ENCODE data around the gene GNAI1.

The GNAI1 gene

DNA sequence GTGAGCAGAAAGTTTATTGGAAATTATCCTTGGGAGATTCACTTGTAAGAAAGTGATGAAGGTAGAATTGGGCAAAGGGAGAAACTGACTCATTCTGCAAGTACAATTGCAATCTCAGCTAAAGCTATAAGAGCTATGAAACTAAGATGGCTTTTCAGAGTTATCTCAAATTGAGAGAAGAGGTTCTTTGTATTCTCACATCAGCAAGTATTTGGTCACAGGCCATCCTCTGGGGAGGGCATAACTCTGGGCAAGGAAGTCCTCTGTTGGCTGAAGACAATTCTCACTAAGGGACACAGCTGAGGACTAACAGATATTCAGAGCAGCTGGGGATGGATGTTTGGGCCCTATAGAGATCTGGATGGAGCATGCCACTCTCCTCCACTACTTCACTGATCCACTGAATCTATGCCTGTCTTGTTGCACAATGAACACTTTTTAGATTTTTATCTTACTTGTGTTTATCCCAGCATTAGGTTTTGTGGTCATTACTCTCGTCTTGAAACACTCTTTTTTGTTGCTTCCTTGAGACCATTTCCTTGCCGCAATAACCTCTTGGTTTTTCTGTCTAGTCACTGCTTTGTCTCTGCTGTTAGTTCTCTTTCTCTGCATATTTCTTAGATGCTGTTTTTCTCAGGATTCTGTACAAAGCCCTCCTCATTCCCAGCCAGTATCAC, 115.1 kb downstream of the GNAI1 start:
- H3K4me3 ChIP-seq (ENCODE audit: low read length in 2 of 2), result no peak overlapping the region
- H3K4me1 ChIP-seq (ENCODE audit: control insufficient read depth, insufficient read depth, low read length), result no peaks in the 10 kb centered on the region
- no peak overlapping the region for H3K27ac ChIP-seq (ENCODE audit: low read length)
- no peak overlapping the region for H3K9ac ChIP-seq (ENCODE audit: low read length in 2 of 2)
- no peaks in the 10 kb centered on the region for H3K9me3 ChIP-seq (ENCODE audit: control insufficient read depth in 2 of 2, low read length in 2 of 2)
- H3K36me3 ChIP-seq (ENCODE audit: control insufficient read depth in 2 of 2, insufficient read depth in 2 of 2, low read length in 2 of 2), result no peaks in the 10 kb centered on the region
- H3K27me3 ChIP-seq (ENCODE audit: control insufficient read depth in 1 of 2, insufficient read depth in 2 of 2, low read length in 2 of 2), result no peaks in the 10 kb centered on the region

DNA sequence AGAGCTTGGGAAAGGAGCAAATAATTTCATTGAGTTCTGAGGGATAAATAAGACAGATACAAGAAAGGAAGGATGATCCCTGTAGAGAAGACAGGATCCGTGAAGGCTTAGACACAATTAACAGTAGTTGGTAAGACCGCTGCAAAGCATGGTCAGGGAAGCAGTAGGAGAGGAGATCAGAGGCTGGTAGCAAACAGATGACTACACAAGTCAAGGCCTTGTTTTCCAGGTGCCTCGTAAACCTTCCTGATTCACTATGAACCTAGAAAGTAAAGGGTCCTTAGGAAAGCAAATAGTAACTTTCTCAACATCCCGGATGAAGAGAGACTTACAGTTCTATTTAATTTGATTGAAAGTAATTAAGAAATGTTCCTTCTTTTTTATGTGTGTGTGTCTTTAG, 118.6 kb downstream of the GNAI1 start:
- no peak overlapping the region for H3K27ac ChIP-seq (ENCODE audit: low read length)
- no peaks in the 10 kb centered on the region for H3K4me1 ChIP-seq (ENCODE audit: control insufficient read depth, insufficient read depth, low read length)
- H3K9ac ChIP-seq (ENCODE audit: low read length in 2 of 2), result no peak overlapping the region
- H3K36me3 ChIP-seq (ENCODE audit: control insufficient read depth in 2 of 2, insufficient read depth in 2 of 2, low read length in 2 of 2), result no peaks in the 10 kb centered on the region
- no peaks in the 10 kb centered on the region for H3K27me3 ChIP-seq (ENCODE audit: control insufficient read depth in 1 of 2, insufficient read depth in 2 of 2, low read length in 2 of 2)
- H3K4me3 ChIP-seq (ENCODE audit: low read length in 2 of 2), result no peak overlapping the region
- H3K9me3 ChIP-seq (ENCODE audit: control insufficient read depth in 2 of 2, low read length in 2 of 2), result no peaks in the 10 kb centered on the region

DNA sequence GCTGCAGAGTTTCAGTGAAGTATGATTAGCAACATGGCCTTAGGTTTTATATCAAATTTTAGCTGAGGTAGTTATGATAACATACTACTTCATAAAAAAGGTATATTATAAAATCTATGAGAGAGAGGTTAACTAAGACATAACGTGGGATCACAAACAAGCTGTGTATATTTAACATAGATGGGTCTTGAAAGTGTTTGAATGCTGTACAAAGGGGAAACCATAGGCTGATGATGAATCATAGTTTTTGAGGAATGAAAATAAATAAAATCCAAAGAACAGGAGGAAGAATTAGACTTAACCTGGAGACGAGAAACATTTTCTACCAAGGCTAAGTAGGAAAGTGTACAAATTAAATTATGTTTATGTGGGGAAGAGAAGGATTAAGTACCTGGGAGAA, 119.0 kb downstream of the GNAI1 start:
- Histone ChIP-seq H3K4me3 (ENCODE audit: low read length in 2 of 2) (no peak overlapping the region), H3K9ac (ENCODE audit: low read length in 2 of 2) (no peak overlapping the region), H3K4me1 (ENCODE audit: control insufficient read depth, insufficient read depth, low read length) (no peaks in the 10 kb centered on the region), H3K9me3 (ENCODE audit: control insufficient read depth in 2 of 2, low read length in 2 of 2) (no peaks in the 10 kb centered on the region), H3K27me3 (ENCODE audit: control insufficient read depth in 1 of 2, insufficient read depth in 2 of 2, low read length in 2 of 2) (no peaks in the 10 kb centered on the region), H3K36me3 (ENCODE audit: control insufficient read depth in 2 of 2, insufficient read depth in 2 of 2, low read length in 2 of 2) (no peaks in the 10 kb centered on the region), H3K27ac (ENCODE audit: low read length) (no peak overlapping the region)

DNA sequence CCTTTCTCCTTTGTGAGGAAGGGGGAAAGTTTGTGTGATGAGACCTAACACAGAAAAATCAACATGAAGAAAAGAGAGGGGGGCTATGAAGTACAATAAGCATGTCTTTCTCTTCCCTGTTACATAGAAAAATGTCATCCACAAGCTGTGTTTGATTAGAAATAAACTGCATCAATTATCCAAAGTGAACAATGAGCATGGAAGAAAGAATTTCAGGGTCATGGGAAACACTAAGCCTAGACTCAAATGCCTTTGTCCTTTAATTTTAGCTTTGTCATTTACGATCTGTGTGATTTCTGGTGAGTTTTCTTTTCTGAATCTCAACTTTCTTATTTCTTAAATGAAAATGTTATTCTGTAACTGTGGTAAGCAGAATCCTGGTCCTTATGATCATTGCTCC, 121.0 kb downstream of the GNAI1 start:
- Histone ChIP-seq H3K9me3 (ENCODE audit: control insufficient read depth in 2 of 2, low read length in 2 of 2) (no peaks in the 10 kb centered on the region), H3K27ac (ENCODE audit: low read length) (no peak overlapping the region), H3K4me1 (ENCODE audit: control insufficient read depth, insufficient read depth, low read length) (no peaks in the 10 kb centered on the region), H3K9ac (ENCODE audit: low read length in 2 of 2) (no peak overlapping the region), H3K4me3 (ENCODE audit: low read length in 2 of 2) (no peak overlapping the region), H3K27me3 (ENCODE audit: control insufficient read depth in 1 of 2, insufficient read depth in 2 of 2, low read length in 2 of 2) (no peaks in the 10 kb centered on the region), H3K36me3 (ENCODE audit: control insufficient read depth in 2 of 2, insufficient read depth in 2 of 2, low read length in 2 of 2) (no peaks in the 10 kb centered on the region)

DNA sequence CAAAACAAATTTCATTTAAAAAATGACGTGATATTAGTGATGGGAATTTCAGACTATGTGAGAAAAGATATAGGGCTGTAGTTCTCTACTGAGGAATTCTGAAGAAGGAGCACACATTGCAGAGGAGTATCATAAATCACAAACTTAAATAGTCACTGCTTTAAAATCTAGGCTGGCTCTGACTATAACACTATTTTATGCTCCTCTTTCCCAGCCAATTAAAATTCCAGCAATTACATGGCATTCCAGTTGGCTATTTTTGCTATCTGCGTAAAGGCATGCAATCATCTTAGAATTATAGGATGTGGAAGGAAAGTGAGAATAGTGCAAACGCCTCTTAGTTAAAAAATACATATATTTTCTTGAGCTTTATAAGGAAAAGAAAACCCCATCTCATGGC, 123.1 kb downstream of the GNAI1 start:
- H3K36me3 ChIP-seq (ENCODE audit: control insufficient read depth in 2 of 2, insufficient read depth in 2 of 2, low read length in 2 of 2), result no peaks in the 10 kb centered on the region
- H3K9me3 ChIP-seq (ENCODE audit: control insufficient read depth in 2 of 2, low read length in 2 of 2), result no peaks in the 10 kb centered on the region
- H3K4me3 ChIP-seq (ENCODE audit: low read length in 2 of 2), result no peak overlapping the region
- no peaks in the 10 kb centered on the region for H3K4me1 ChIP-seq (ENCODE audit: control insufficient read depth, insufficient read depth, low read length)
- H3K27ac ChIP-seq (ENCODE audit: low read length), result no peak overlapping the region
- no peaks in the 10 kb centered on the region for H3K27me3 ChIP-seq (ENCODE audit: control insufficient read depth in 1 of 2, insufficient read depth in 2 of 2, low read length in 2 of 2)
- H3K9ac ChIP-seq (ENCODE audit: low read length in 2 of 2), result no peak overlapping the region

DNA sequence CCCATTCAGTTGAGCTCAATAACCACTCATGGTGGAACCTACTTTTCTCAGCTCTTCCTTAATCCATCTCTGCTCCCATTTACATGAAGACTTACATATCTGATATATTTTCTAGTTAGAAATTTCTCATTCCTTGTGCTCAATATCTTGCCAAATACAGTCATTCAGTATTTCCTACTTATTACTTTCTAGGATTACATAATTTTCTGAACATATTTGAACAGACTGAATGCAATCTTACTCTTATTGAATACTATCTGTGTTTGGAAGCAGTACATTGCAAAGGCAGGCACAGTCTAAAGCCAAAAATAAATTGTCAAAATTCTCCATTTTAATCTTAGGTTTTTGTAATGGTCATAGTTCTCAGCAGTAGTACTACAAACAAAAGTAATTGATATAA, 126.0 kb downstream of the GNAI1 start:
- Histone ChIP-seq H3K4me1 (ENCODE audit: control insufficient read depth, insufficient read depth, low read length) (no peaks in the 10 kb centered on the region), H3K4me3 (ENCODE audit: low read length in 2 of 2) (no peak overlapping the region), H3K9ac (ENCODE audit: low read length in 2 of 2) (no peak overlapping the region), H3K9me3 (ENCODE audit: control insufficient read depth in 2 of 2, low read length in 2 of 2) (no peaks in the 10 kb centered on the region), H3K27me3 (ENCODE audit: control insufficient read depth in 1 of 2, insufficient read depth in 2 of 2, low read length in 2 of 2) (no peaks in the 10 kb centered on the region), H3K36me3 (ENCODE audit: control insufficient read depth in 2 of 2, insufficient read depth in 2 of 2, low read length in 2 of 2) (no peaks in the 10 kb centered on the region), H3K27ac (ENCODE audit: low read length) (no peak overlapping the region)

DNA sequence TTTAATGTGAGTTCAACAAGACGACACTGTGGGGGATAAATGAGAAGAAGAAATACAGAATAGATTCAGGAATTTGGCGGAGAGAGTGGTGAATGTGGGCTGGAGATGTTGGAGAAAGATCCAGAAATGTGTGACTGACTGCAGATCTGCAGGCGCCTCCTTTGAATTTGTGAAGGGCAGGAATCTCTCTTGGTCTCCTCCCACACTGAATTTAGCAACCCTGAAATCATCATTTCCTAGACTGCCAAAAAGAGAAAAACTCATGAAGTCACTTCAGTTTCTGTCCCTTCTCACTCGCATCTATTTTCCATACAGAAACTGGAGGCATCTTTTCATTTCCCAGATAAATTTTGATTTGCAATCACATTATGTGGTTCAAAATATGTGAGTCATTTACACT, 128.7 kb downstream of the GNAI1 start:
- no peak overlapping the region for H3K9ac ChIP-seq (ENCODE audit: low read length in 2 of 2)
- no peaks in the 10 kb centered on the region for H3K36me3 ChIP-seq (ENCODE audit: control insufficient read depth in 2 of 2, insufficient read depth in 2 of 2, low read length in 2 of 2)
- no peaks in the 10 kb centered on the region for H3K27me3 ChIP-seq (ENCODE audit: control insufficient read depth in 1 of 2, insufficient read depth in 2 of 2, low read length in 2 of 2)
- no peaks in the 10 kb centered on the region for H3K4me1 ChIP-seq (ENCODE audit: control insufficient read depth, insufficient read depth, low read length)
- H3K27ac ChIP-seq (ENCODE audit: low read length), result no peak overlapping the region
- H3K4me3 ChIP-seq (ENCODE audit: low read length in 2 of 2), result no peak overlapping the region
- H3K9me3 ChIP-seq (ENCODE audit: control insufficient read depth in 2 of 2, low read length in 2 of 2), result no peaks in the 10 kb centered on the region

DNA sequence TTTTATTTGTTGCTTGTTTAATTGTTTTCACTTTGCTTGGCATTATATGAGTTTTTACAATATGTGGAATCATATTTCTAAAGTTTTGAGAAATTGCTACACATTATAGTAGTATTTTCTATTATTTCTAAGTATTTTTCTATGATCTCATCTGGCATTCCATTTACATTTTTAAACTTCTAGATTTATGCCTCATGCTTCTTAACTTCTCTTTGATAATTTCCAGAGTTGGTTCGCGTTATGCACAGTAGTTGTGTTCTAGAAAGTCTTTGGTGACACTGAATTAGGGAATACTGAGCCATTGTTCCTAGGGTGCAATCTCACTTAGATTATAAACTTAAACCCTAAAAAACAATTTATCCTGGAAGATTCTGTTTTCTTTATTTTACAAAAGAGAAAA, 129.2 kb downstream of the GNAI1 start:
- H3K36me3 ChIP-seq (ENCODE audit: control insufficient read depth in 2 of 2, insufficient read depth in 2 of 2, low read length in 2 of 2), result no peaks in the 10 kb centered on the region
- H3K27me3 ChIP-seq (ENCODE audit: control insufficient read depth in 1 of 2, insufficient read depth in 2 of 2, low read length in 2 of 2), result no peaks in the 10 kb centered on the region
- H3K9ac ChIP-seq (ENCODE audit: low read length in 2 of 2), result no peak overlapping the region
- no peak overlapping the region for H3K4me3 ChIP-seq (ENCODE audit: low read length in 2 of 2)
- H3K4me1 ChIP-seq (ENCODE audit: control insufficient read depth, insufficient read depth, low read length), result no peaks in the 10 kb centered on the region
- no peak overlapping the region for H3K27ac ChIP-seq (ENCODE audit: low read length)
- H3K9me3 ChIP-seq (ENCODE audit: control insufficient read depth in 2 of 2, low read length in 2 of 2), result no peaks in the 10 kb centered on the region

DNA sequence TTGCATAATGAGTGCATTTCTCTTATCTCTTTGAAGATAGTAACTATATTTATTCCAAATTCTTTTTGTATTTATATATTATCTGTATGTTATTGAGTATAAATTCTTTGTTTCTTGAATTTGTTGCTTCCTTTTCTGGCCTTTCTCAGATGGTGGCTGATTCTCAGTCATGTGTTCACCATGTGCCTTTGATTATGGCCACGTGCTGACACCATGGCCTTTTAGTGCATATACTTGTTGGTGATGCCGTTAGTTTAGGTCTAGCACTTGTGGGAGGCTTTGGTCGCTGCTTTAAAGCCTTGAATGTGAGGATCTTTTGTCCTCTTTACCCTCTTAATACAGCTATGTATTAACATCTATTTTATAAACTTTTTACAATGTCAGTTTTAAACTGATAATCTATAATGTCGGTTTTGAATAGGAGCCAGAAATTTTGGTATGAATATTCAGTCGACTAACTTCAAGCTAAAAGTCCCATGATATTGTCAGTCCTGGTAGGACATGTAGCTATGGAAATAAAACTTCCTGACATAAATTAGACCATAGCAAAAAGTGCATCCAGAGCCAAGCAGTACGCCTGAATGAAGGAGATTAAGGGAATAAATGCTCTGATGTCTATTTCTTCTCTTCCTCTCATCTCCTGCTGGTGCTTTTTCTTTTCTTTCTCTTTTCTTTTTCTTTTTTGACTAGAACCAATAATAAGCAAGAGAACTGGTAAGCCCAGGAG, 130.3 kb downstream of the GNAI1 start:
- H3K9me3 ChIP-seq (ENCODE audit: control insufficient read depth in 2 of 2, low read length in 2 of 2), result no peaks in the 10 kb centered on the region
- H3K27me3 ChIP-seq (ENCODE audit: control insufficient read depth in 1 of 2, insufficient read depth in 2 of 2, low read length in 2 of 2), result no peaks in the 10 kb centered on the region
- no peak overlapping the region for H3K27ac ChIP-seq (ENCODE audit: low read length)
- H3K4me3 ChIP-seq (ENCODE audit: low read length in 2 of 2), result no peak overlapping the region
- H3K9ac ChIP-seq (ENCODE audit: low read length in 2 of 2), result no peak overlapping the region
- no peaks in the 10 kb centered on the region for H3K4me1 ChIP-seq (ENCODE audit: control insufficient read depth, insufficient read depth, low read length)
- no peaks in the 10 kb centered on the region for H3K36me3 ChIP-seq (ENCODE audit: control insufficient read depth in 2 of 2, insufficient read depth in 2 of 2, low read length in 2 of 2)

DNA sequence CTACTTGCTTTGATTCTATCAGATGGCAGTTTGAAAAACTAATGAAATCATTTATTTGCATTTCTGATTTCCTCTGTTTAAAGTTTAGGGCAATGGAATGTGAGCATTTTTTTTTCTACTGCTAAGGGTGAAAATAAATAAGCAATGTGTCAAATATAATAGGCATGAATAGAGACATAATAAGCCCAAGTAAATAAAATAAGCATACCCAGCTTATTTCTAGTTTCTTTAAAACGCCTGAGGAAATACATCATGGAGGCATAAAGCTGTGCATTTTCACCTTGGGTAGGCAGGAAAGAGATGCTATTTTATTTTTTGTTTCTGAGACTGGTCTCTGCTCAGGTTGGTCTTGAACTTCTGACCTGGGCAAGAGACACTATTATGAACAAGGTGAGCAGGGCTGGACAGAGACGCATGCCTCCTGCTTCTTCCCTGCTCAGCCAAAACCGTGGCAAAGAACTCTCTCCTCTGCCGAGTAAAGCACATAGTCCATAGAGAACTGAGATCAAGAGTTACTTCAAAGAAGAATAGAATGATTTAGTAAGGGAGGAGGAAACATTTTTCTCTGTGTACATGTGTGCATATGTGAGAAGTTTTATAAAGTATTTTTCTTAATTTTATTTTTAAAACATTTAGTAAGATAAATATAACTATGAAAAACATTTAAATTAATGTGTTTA, 138.1 kb downstream of the GNAI1 start:
- Histone ChIP-seq H3K4me3 (ENCODE audit: low read length in 2 of 2) (no peak overlapping the region), H3K9ac (ENCODE audit: low read length in 2 of 2) (no peak overlapping the region), H3K4me1 (ENCODE audit: control insufficient read depth, insufficient read depth, low read length) (no peaks in the 10 kb centered on the region), H3K9me3 (ENCODE audit: control insufficient read depth in 2 of 2, low read length in 2 of 2) (no peaks in the 10 kb centered on the region), H3K27ac (ENCODE audit: low read length) (no peak overlapping the region), H3K27me3 (ENCODE audit: control insufficient read depth in 1 of 2, insufficient read depth in 2 of 2, low read length in 2 of 2) (no peaks in the 10 kb centered on the region), H3K36me3 (ENCODE audit: control insufficient read depth in 2 of 2, insufficient read depth in 2 of 2, low read length in 2 of 2) (no peaks in the 10 kb centered on the region)

DNA sequence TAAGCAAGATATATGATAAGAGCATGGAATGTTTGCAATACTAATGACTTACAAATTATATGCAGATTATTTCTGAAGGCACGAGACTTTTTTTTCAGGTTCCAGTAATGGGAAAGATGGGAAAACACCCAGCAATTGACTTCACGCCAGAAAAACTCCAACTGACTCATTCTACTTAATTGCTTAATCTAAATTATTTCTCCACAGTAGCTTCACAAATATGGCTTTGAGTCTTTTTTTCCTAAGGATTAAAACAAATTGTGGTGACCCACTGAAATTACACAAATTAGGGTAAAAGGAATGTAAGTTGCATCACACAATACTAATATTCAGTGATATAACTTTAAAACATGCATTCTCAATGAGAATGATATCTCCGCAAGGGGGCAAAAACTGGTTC, 138.7 kb downstream of the GNAI1 start:
- H3K4me1 ChIP-seq (ENCODE audit: control insufficient read depth, insufficient read depth, low read length), result no peaks in the 10 kb centered on the region
- no peak overlapping the region for H3K27ac ChIP-seq (ENCODE audit: low read length)
- H3K27me3 ChIP-seq (ENCODE audit: control insufficient read depth in 1 of 2, insufficient read depth in 2 of 2, low read length in 2 of 2), result no peaks in the 10 kb centered on the region
- H3K36me3 ChIP-seq (ENCODE audit: control insufficient read depth in 2 of 2, insufficient read depth in 2 of 2, low read length in 2 of 2), result no peaks in the 10 kb centered on the region
- H3K9me3 ChIP-seq (ENCODE audit: control insufficient read depth in 2 of 2, low read length in 2 of 2), result no peaks in the 10 kb centered on the region
- no peak overlapping the region for H3K4me3 ChIP-seq (ENCODE audit: low read length in 2 of 2)
- no peak overlapping the region for H3K9ac ChIP-seq (ENCODE audit: low read length in 2 of 2)

Measured in stomach smooth muscle (tissue), 2 donors.